DMS 273 (cell line): ENCODE results near the gene IGFN1.
A peak's percentile ranks its signal among the peaks of the same experiment; 100 is the strongest.
"Not testable (repeated sequence)": the region's sequence is repeated elsewhere in the genome, so short reads cannot be mapped to it uniquely, and the experiment has no call there.

Source experiments
- DNase-seq: peaks from one replicate; lab custom pipeline; 2025; ENCODE audit not compliant: unreplicated experiment; lab: John Stamatoyannopoulos, UW

Gene IGFN1

DNA sequence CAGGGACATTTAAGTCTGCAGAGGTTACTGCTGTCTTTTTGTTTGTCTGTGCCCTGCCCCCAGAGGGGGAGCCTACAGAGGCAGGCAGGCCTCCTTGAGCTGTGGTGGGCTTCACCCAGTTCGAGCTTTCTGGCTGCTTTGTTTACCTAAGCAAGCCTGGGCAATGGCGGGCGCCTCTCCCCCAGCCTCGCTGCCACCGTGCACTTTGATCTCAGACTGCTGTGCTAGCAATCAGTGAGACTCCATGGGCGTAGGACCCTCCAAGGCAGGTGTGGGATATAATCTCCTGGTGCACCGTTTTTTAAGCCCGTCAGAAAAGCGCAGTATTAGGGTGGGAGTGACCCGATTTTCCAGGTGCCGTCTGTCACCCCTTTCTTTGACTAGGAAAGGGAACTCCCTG, 49.0 kb downstream of the IGFN1 start:
- not testable (repeated sequence) for DNase-seq

DNA sequence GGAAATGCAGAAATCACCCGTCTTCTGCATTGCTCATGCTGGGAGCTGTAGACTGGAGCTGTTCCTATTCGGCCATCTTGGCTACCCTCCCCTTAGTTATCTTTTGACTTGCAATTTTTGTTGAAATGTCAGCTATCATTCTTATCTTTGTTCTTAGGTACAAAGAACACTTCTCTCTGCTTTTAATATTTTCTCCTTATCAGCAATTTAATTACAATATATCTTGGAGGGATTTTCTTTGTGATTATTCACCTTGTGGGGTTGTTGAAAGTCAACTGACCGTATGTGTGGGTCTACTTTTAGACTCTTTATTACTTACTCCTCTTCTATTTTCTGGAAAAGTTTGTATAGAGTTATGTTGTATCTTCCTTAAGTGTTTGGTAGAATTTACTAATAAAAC, 49.5 kb downstream of the IGFN1 start:
- no peak for DNase-seq

DNA sequence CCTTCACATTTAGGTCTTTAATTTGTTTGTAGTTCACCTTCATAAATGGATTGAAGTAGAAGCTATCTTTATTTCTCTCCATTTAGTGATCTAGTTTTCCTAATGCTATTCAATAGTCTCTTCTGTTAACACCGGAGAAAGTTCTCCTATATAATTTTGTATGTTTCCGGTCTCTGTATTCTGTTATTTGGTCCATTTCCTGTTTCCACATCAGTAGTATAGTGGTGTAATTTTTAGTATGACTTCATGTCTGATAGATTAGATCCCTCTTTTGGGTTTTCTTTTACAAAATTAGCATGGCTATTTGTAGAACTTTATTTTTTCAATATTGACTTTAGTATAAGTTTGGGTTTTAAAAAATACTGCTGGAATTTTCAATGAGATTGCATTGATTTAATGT, 51.1 kb downstream of the IGFN1 start:
- DNase-seq: no peak

DNA sequence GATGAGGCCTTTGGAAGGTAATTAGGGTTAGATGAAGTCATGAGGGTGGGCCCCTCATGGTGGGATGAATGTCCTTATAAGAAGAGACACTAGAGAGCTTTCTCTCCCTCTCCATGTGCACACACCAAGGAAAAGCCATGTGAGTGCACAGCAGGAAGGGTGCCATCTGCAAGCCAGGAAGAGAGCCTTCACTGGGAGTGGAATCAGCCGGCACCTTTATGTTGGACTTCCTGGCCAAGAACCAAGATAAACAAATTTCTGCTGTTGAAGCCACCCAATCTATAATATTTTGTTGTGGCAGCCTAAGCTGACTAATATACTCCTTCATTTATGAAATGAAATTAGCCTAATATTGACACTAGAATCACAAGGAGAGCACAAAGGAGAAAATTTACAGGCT, 54.5 kb downstream of the IGFN1 start:
- DNase-seq: peak; percentile 45

DNA sequence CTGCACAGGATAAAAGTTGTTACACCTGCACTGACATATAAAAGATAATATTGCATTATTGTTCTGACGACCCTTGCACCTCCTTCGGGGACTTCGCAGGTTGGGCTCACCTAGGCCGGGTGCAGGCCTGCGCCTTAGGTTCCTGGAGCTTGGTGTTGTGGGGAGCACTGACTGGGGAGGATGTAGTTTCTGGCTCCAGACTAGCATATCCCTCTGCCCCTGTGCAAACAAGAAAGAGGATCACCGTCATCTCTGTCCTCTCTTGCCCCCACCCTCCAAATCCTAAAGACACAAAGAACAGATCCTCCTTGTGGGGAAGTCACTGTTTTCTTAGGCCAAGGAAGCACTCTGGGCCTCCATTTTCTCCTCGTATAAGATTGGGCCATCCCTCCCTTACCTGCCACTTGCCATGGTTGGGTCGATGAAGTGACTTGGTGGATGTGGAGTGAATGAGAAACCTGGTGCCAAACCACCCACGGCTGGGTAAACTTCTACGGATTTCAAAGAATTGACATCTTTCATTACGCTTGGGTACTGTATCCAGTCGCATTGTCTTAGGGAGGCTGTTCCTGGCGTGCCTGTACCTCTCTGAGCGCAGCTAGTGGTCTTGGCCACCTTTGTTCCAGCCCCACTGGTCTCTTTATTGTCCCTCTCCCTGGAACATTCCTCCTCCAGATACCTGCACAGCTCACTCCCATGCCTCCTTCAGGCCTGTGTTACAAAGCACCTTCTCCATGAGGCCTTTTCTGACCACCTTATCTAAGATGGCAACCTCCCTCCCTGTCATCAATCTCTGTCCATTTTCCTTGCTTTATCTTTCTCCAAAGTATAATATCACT, 58.3 kb downstream of the IGFN1 start:
- DNase-seq: no peak

DNA sequence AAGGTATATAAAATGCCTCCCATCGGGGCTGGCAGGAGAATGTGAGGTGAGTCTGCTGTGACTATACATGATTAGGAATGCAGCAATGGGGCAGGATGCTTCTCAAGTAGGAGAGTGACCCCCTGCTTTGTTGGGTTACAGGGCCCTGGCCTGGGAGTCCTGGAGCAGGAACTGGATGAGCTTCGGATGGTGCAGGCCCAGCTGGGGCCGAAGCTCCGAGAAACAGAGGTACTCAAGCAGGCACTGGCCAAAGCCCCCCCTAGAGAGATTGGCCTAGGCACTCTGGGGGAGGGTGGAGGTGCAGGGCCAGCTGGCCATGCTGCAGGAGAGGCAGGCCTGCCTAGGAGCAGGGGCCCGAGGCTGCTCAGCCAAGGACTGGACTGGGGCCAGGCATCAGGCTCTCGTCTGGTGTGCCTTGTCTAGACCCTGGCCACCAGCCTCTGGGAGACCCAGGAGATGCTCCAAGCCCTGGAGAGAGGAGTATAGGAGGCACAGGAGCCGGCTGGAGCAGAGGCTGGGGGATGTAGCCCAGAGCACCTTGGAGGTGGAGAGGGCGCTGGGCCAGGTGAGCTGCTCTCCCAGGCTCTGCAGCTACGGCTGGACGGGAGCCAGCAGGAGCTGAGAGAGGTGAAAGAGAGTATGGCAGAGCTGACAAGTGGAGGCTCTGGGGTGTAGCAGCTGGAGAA, 59.8 kb downstream of the IGFN1 start:
- no peak for DNase-seq

DNA sequence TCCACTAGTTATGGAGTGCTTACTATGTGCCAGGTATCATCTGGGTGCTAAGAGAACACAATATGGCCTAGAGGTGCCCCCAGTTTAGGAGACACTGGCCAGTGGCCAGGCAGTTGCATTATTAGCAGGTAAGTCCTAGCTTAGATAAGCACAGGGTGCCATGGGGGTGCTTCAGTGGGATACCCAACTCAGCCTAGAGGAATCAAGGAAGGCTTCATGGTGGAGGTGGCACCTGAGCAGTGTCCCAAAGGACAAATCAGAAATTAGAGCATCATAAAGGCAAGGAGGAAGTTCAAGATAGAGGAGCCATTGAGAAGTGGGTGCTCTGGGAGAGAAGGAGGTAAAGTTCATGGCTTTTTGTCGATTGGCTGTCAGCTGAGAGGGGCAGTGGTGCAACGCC, 60.8 kb downstream of the IGFN1 start:
- no peak for DNase-seq

DNA sequence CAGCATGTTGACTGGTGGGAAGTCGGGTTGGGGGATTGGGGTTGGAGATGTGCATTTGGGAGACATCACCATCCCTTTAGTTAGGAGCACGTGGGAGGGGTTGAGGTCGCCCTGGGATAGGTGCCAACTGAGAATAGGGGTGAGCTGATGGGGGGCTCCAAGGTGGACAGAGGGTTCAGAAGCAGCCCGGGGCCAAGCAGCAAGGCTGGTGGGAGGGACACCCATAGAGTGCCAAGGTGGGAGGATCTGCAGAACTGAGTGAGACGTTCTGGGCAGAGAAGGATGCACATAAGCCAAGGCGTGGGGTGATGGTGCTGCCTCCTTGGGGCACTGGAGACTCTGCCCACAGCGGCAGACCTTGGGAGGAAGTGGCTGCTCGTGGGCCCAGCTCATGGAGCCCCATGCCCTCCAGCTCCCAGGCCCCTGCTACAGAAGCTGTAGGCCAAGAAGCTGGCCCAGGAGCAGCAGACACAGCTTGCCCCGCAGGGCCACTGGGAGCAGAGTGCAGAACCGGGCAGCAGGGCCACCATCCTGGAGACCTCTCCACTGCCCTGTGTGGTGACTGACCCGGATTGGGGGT, 61.3 kb downstream of the IGFN1 start:
- DNase-seq: no peak

DNA sequence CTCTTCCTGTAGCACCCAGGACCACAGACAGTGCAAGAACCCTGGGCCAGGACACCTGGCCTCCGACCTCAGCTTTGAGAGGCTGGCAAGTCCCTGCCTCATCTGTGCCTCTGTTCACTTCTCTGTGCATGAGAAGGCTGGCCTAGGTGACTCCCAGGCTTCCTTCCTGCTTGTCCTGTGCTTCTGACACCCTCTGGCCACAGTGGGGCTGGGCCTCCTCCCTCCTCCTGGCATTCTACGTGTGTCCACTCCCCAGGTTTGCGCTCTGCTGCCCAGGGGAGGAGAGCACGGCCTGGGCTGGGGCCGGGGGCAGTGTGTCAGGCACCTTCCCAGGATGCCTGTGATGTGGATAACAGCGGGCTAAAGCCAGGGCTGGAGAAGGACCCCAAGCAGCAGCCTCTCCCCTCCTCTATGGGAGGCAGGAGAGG, 62.3 kb downstream of the IGFN1 start:
- no peak for DNase-seq

DNA sequence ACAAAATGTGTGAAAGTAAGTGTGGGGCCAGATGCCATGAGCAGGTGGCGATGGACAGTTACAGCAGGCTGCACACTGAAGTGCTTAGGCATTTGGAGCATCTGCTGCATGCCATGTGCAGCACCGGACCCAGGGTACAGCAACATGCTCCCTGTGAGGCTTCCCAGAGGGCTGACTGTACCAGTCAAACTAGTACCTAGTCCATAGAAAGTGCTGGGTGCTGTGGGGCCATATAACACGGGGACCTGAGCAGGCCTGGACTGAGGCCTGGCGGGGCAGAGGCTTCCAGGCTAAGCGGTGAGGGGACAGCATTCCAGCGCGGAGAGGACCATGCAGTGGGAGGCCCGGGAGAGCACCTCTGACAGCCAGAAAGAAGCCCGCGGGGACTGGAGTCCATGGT, 62.8 kb downstream of the IGFN1 start:
- peak; percentile 96 for DNase-seq

DNA sequence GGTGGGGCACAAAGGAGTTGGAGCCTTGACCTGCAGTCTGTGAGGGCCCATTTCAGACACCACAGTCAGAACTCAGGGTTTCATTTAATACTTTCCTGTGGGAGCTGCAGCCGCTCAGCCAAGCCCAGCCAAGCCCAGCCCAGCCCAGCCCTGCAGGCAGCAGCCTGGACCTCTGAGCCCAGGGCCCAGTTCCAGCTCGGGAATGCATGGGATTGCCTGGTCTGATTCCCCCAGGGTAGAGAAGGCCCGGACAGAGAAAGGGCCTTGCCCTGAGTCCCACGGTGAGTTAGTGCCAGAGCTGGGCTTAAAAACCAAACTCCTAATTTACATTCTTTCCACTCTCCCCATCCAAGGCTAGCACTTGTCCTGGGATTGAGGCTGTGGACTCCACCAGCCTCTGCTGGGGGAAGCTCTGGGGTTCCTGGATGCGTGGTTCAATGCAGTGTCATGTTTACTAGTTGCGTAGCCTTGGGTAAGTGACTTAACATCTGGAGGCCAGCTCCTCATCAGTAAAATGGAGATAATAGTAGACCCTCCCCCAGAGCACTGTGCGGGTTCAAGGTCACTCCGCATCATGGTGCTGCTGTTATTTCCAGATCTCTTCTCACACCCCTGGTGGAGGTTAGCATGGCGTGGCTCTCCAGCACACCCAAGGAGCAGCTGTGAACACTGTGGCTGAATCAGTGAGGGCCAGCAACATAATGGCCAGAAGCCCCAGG, 63.4 kb downstream of the IGFN1 start:
- no peak for DNase-seq

DNA sequence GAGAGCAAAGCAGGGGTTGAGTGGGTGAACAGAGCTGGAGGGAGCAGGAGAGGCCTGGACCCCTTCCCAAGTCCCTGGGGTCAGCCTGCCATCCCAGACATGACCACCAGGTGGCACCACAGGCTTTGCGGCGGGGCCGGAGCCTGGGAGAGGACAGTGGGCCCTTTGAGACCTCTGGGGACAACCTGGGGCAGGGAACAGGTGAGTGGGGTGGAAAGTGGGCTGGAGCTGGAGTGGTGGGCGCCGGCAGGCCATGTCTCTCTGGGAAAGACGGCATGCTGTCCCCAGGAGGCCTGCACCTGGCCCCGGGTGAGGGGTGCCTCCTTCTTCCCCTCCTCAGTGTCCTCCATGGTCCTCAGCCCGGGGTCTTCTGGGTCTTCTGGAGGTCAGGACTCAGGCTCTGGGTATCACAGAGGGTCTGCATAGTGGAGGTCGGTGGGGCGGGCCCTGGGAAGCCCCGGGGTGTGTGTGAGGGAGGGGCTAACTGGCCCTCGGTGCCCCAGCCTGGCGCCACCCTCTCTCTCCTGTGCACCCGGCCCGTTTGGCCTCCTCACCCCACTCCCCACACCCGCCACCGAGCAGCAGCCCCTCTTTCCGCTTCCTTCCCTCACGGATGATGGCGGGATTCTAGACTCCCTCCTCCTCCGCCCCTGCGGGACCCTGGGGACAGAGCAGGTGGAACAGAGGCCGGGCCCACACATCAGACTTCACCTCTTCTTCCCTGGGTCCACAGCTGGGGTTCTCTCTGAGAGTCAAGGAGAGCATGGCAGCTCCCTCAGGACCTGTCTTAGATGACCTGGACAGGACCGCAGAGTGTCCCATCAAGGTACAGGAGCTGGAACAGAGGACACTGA, 64.2 kb downstream of the IGFN1 start:
- DNase-seq: peak; percentile 83

DNA sequence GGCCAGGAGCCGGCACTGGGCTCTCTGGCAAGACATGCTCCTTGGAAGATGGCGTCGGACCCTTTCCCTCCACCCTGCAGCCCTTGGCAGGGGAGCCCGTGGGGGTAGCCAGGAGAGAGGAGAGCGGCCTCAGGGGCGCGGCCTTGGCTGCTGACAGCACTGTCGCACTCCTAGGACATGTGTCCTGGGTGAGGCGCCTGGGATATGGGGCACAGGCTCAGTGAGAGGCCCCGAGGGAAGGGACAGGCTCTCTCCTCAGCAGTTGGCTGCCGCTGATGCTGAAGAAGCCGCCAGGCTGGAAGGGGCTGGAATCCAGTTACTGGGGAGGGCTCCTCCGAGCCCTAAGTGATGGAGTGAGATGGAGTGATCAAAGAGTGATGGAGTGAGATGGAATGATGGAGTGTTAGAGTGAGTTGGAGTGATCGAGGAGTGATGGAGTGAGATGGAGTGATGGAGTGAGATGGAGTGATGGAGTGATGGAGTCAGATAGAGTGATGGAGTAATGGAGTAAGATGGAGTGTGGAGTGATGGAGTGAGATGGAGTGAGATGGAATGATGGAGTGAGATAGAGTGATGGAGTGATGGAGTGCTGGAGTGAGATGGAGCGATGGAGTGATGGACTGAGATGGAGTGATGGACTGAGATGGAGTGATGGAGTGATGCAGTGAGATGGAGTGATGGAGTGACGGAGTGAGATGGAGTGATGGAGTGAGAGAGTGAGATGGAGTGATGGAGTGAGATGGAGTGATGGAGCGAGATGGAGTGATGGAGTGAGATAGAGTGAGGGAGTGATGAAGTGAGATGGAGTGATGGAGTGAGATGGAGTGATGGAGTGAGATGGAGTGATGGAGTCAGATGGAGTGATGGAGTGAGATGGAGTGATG, 65.1 kb downstream of the IGFN1 start:
- DNase-seq: no peak

DNA sequence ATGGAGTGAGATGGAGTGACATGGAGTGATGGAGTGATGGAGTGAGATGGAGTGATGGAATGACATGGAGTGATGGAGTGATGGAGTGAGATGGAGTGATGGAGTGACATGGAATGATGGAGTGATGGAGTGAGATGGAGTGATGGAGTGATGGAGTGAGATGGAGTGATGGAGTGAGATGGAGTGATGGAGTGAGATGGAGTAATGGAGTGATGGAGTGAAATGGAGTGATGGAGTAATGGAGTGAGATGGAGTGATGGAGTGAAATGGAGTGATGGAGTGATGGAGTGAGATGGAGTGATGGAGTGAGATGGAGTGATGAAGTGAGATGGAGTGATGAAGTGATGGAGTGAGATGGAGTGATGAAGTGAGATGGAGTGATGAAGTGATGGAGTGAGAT, 67.5 kb downstream of the IGFN1 start:
- DNase-seq: not testable (repeated sequence)

DNA sequence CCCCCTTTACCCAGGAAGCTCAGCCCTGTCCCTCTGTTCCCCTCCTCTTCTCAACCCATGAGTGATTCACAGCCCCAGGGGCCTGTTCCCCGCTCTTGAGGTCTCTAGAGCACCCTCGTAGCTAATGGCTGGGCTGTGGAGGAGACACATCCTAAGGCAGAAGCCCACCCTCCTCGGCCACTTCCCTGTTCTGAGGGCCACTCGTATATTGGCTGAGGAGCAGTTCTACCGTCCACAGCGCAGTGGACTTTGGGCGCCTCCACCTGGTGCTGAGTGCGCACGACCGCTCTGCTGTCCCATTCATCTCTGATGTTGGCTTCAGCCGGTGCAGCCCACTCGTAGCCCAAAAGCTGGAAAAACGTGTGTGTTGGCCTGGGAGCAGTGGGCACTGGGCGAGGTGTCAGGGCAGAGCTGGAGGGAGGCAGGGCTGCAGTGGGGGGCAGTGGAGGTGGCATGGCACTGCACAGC, 68.2 kb downstream of the IGFN1 start:
- no peak for DNase-seq

DNA sequence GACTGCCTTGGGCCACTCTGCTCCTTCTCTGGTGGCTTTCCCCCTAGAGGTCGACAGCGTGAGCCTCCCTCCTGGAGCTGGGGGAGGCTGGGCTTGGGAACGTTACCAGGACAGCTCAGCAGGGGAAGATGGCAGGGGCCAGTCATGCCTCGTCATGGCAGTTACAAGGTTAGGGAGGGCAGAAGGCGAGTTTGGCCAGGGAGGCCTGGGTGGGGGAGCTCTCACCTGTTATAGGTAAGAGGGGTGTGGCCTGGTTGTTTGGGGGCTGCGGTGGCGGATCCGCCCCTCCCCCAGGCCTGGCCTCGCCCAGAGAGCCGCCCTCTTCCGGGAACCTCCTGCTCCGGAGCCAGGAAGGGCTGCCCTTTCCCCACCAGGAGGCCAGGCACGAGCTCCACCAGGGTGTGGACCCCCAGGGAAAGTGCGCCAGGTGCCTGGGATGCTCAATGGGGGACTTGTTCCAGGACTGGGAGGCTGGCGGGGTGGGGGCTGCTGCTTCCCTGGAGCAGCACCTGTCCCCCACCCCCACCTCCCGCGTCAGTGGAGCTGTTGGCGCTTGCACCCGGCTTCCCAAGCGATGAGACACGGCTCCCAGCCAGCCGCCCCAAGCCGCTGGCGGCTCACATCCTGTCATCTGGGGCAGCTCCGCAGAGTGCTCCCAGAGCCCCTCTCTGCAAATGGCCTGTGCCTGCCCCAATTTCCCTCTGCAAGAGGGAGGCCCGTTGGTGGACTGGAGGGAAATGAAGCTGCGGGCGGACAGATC, 69.0 kb downstream of the IGFN1 start:
- DNase-seq: peak; percentile 64

DNA sequence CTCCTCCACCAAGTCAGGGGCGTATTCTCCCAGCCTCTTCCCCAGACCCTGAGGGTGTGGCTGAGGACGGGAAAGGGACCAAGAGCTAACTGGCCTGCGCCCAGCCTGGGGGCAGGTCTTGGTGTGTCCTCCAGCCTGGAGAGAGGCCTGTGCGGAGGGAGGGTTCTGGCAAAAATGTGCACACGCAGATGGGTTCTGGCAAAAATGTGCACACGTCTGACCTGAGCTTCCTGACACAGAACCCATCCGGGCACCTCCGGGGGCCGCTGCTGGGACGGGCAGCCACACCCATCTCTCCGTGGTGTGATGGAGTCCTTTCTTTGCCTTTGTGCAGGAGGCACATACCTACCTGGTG, 69.6 kb downstream of the IGFN1 start:
- no peak for DNase-seq

DNA sequence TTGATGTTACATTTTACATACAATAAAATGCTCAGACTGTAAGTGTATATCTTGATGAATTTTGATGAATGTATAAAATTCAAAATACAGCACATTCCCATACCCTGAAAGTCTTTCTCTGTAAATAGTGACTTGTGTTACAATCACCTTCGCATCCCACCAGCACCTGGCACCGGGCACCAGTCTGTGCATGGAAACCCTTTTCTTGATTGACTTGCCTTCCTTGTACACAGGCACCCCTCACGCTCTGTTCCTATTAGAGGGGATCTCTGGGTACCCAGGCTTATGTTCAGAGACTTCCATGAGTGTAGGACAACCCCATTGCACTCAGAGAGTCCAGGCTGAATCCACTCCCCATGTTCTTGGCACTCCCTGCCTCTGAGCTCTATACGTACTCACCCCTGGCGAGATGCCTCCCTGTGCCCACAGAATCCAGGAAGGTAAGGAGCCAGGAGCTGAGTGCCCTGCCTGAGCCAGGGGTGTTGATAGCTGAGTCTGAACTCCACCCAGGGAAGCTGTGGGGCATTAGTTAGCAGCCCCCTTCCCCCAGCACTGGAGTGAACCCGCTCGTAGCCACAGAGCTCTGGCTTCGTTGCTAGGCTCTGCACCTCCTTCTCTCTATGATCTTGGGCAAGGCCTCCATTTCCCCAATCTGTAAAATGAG, 70.2 kb downstream of the IGFN1 start:
- no peak for DNase-seq
